Activated naive CD8-positive, alpha-beta T cell (primary cell): ENCODE measurements around the gene GPR84.
"Not testable (repeated sequence)": the region's sequence is repeated elsewhere in the genome, so short reads cannot be mapped to it uniquely, and the experiment has no call there.

Experiments
- H3K27ac Mint-ChIP-seq: one replicate; pipeline ENCODE4 v1.8.0; 2021; ENCODE audit warnings: mixed read lengths
- H3K27me3 Mint-ChIP-seq: one replicate; pipeline ENCODE4 v1.8.0; 2021; ENCODE audit warnings: mixed read lengths
- H3K36me3 Mint-ChIP-seq: one replicate; pipeline ENCODE4 v1.8.0; 2021; ENCODE audit warnings: mixed read lengths
- H3K4me1 Mint-ChIP-seq: one replicate; pipeline ENCODE4 v1.8.0; 2021; ENCODE audit warnings: low read depth, mixed read lengths
- H3K4me3 Mint-ChIP-seq: one replicate; pipeline ENCODE4 v1.8.0; 2021; ENCODE audit warnings: mild to moderate bottlenecking, mixed read lengths
- H3K9me3 Mint-ChIP-seq: one replicate; pipeline ENCODE4 v1.8.0; 2021; ENCODE audit warnings: low read depth, mixed read lengths

The GPR84 gene

DNA sequence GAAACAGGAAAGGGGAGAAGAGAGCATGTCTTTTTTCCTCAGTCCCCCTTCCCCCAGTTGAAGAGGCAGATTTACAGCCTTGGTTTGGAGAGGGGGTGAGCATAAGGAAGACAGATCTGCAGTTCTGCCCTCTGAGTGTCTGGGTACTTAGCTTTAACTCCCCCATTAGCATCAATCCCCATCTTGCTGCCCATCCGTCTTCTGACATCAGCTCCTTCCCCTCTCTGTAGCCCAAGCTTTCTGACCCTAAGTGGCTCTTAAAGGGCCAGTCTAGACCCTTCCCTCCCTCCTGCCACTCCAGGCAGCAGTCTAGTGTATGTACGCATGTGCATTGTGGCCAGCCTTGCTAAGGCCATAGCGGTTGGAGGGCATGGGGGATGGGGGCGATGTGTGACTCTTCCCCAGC is 7.3 kb downstream of the GPR84 start:
- H3K4me1 Mint-ChIP-seq = peaks cover 17% of the 10 kb centered on the region
- no peaks in the 10 kb centered on the region for H3K9me3 Mint-ChIP-seq
- no peak overlapping the region for H3K4me3 Mint-ChIP-seq
- H3K27me3 Mint-ChIP-seq = no peaks in the 10 kb centered on the region
- H3K27ac Mint-ChIP-seq = no peak overlapping the region
- H3K36me3 Mint-ChIP-seq = no peaks in the 10 kb centered on the region

- no peak overlapping the region for H3K4me3 Mint-ChIP-seq
- no peaks in the 10 kb centered on the region for H3K9me3 Mint-ChIP-seq
- no peaks in the 10 kb centered on the region for H3K36me3 Mint-ChIP-seq
- peak overlapping the region; percentile 64 for H3K27ac Mint-ChIP-seq
- no peaks in the 10 kb centered on the region for H3K27me3 Mint-ChIP-seq
- H3K4me1 Mint-ChIP-seq = peaks cover 24% of the 10 kb centered on the region
Measured at GRCh38 chr12:54356228-54356627, 8.1 kb downstream of the GPR84 start.

DNA sequence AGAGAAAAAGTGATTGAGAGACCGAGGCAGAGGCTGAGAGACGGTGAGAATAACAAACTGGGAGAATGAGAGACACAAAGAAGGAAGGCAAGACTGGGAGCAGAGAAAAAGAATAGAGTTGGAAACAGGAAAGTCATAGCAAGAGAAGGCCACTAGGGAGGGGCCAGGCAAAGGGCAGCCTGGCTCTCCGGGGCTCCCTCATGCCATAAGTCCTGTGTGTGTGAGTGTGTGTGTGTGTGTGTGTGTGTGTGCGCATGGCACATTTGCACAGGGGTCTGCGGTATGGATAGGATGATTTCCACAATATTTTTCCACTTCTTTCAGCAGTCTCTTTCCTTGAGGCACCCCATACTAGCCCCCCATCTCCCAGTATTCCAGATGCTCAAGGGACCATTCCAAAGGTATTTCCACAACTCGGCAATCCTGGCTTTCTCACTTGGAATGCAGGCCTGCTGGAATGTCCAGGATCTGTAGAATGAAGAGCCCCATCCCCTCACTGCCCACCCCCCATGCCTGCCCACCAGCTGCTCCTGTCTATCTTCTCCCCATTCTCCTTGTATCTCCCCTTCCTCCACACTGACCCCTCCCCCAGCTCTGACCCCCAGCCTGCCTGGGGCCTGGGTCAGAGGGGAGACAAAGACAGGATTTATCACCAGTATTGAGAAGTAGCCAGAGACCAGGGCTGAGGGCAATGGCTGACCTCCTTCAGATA is 9.0 kb downstream of the GPR84 start:
- Mint-ChIP-seq H3K4me3 (no peak overlapping the region), H3K9me3 (no peaks in the 10 kb centered on the region), H3K27ac (no peak overlapping the region), H3K27me3 (no peaks in the 10 kb centered on the region), H3K4me1 (peaks cover 18% of the 10 kb centered on the region), H3K36me3 (peaks cover 4% of the 10 kb centered on the region)

DNA sequence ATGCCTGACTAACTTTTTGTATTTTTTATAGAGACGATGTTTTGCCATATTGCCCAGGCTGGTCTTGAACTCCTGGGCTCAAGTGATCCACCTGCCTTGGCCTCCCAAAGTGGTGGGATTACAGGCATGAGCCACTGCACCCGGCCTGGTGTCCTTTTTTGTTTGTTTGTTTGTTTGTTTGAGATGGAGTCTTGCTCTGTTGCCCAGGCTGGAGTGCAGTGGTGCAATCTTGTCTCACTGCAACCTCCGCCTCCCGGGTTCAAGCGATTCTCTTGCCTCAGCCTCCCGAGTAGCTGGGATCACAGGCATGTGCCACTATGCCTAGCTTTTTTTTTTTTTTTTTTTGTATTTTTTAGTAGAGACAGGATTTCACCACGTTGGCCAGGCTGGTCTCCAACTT is 10.0 kb downstream of the GPR84 start:
- not testable (repeated sequence) for H3K36me3 Mint-ChIP-seq, H3K9me3 Mint-ChIP-seq, H3K27me3 Mint-ChIP-seq, H3K27ac Mint-ChIP-seq, H3K4me3 Mint-ChIP-seq
- peaks cover 17% of the 10 kb centered on the region for H3K4me1 Mint-ChIP-seq

DNA sequence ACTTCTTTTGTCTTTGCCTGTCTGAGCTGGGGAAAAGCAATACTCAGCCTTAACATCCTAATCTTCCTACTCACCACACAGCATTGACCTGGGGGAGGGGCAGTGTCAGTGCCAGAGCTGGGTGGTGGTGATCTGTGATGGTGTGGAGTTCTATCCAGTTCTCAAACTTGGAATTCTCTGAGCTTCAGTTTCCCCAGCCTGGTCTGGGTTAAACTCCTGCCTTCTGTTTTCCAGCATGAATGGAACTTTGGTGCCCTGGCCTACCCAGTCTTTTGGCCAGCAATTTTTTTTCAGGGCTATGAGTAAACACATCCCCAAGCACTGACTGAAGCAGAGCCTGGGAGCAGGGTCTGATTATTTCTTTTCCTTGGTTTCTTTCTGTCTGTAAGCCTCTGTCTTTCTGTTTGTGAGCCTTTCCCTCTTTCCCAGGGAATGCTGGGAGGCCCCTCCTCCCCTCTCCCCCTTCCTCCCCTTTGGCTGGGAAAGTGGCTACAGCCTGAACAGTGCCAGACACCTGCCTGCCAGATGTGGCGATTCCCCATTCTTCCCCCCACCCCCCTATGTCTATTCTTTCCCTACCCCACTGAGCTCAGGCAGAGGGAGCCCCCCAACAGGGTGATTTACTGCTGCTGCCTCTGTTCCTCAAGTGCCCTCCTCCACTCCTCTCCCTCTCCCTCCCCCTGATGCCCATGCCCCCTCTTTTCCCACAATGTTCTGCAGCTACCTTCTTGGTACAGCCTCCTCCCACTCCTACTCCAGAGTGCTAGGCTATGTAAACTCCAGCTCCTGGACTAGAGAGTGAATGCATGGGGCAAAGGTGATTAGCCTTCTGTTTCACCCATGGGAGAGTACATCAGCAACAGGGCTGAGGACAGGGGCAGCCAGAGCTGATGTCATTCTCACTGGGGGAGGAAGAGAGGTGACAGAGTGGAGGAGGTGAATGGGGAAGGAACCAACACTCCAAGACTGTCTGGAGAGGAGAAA is 11.1 kb downstream of the GPR84 start:
- Mint-ChIP-seq H3K27me3 (no peaks in the 10 kb centered on the region), H3K9me3 (no peaks in the 10 kb centered on the region), H3K4me1 (peaks cover 17% of the 10 kb centered on the region), H3K4me3 (no peak overlapping the region), H3K27ac (no peak overlapping the region), H3K36me3 (peaks cover 7% of the 10 kb centered on the region)

- Mint-ChIP-seq H3K4me1 (peaks cover 17% of the 10 kb centered on the region), H3K36me3 (peaks cover 7% of the 10 kb centered on the region), H3K4me3 (peak overlapping the region; percentile 82), H3K9me3 (no peaks in the 10 kb centered on the region), H3K27ac (peak overlapping the region; percentile 68), H3K27me3 (no peaks in the 10 kb centered on the region)
Measured at GRCh38 chr12:54352022-54352531, 12.2 kb downstream of the GPR84 start.

DNA sequence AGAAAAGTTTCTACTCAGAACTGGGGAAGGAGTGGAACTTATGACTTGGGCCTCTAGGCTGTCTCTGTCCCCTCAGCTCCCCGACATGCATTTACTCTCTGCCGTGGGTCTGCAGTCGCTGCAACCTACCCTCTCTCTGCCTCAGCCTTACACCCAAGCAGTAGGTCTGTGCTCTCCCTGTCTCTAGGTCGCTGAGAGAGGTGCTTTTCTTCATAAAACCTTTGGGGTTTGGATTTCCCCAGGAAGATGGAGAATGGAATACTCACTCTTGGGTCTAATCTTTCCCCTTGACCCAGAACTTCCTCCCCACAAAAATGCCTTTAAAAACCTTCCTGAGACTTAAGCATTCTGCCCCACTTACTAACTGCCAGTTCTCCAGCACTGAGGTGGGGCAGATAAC is 12.9 kb downstream of the GPR84 start:
- H3K36me3 Mint-ChIP-seq = peaks cover 7% of the 10 kb centered on the region

GRCh38 chr12:54350743-54351142 is 13.5 kb downstream of the GPR84 start:
- Mint-ChIP-seq H3K9me3 (no peaks in the 10 kb centered on the region), H3K4me3 (no peak overlapping the region), H3K4me1 (peaks cover 17% of the 10 kb centered on the region), H3K27me3 (no peaks in the 10 kb centered on the region), H3K27ac (no peak overlapping the region), H3K36me3 (peaks cover 7% of the 10 kb centered on the region)

More for the DNA sequence above, 12.9 kb downstream of the GPR84 start:
- peaks cover 17% of the 10 kb centered on the region for H3K4me1 Mint-ChIP-seq
- no peaks in the 10 kb centered on the region for H3K27me3 Mint-ChIP-seq
- no peak overlapping the region for H3K27ac Mint-ChIP-seq
- H3K9me3 Mint-ChIP-seq = no peaks in the 10 kb centered on the region
- no peak overlapping the region for H3K4me3 Mint-ChIP-seq

DNA sequence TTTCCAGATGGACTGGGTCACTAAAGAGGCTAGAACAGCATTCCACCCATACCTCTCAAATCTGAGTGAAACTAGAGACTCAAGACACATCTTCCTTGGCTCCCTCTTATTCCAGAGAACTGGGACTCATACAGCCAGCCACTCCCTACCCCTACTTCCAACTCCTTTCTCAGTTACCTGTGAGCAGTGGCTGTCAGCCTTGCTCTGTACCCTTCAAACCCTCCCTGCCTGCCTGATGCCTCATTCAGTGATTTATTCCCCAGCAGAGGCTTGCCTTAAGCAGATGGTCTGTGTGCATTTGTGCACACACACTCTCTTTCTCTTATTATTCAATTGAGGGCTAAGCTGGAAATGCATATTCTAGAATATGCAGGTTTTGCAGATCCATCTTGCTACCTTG is 14.6 kb downstream of the GPR84 start:
- H3K27me3 Mint-ChIP-seq = no peaks in the 10 kb centered on the region
- no peak overlapping the region for H3K27ac Mint-ChIP-seq
- H3K9me3 Mint-ChIP-seq = no peaks in the 10 kb centered on the region
- H3K4me3 Mint-ChIP-seq = no peak overlapping the region
- H3K4me1 Mint-ChIP-seq = peaks cover 17% of the 10 kb centered on the region
- peaks cover 7% of the 10 kb centered on the region for H3K36me3 Mint-ChIP-seq

DNA sequence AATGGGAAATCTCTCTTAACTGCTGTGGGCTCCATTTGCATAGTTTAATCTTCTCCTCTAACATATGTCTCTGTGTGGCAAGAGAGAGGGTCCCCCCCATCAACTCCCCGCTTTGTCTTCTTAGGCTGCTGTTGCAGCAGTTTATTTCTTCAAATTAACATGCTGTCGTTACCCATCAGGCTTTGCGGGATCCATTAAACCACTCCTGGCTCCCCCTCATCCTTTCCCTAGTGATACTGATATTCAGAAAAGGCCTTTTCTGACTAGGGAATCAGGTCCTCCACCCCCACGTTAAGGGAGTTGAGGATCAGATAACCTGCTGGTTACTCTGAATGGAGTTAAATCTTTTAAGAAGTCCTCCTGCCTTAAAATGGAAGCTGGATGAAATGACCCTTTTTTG is 15.2 kb downstream of the GPR84 start:
- peaks cover 17% of the 10 kb centered on the region for H3K4me1 Mint-ChIP-seq
- H3K4me3 Mint-ChIP-seq = no peak overlapping the region
- H3K27ac Mint-ChIP-seq = no peak overlapping the region
- H3K36me3 Mint-ChIP-seq = peaks cover 7% of the 10 kb centered on the region
- no peaks in the 10 kb centered on the region for H3K27me3 Mint-ChIP-seq
- no peaks in the 10 kb centered on the region for H3K9me3 Mint-ChIP-seq

GRCh38 chr12:54341378-54342300 is 22.6 kb downstream of the GPR84 start:
- no peak overlapping the region for H3K27ac Mint-ChIP-seq
- H3K9me3 Mint-ChIP-seq = no peaks in the 10 kb centered on the region
- H3K4me3 Mint-ChIP-seq = no peak overlapping the region
- peaks cover 7% of the 10 kb centered on the region for H3K36me3 Mint-ChIP-seq
- peaks cover 9% of the 10 kb centered on the region for H3K4me1 Mint-ChIP-seq
- H3K27me3 Mint-ChIP-seq = no peaks in the 10 kb centered on the region

GRCh38 chr12:54340846-54341245 is 23.4 kb downstream of the GPR84 start:
- H3K4me3 Mint-ChIP-seq = no peak overlapping the region
- peaks cover 7% of the 10 kb centered on the region for H3K36me3 Mint-ChIP-seq
- H3K27ac Mint-ChIP-seq = no peak overlapping the region
- no peaks in the 10 kb centered on the region for H3K9me3 Mint-ChIP-seq
- H3K4me1 Mint-ChIP-seq = peaks cover 11% of the 10 kb centered on the region
- H3K27me3 Mint-ChIP-seq = no peaks in the 10 kb centered on the region

GRCh38 chr12:54338698-54339296 is 25.5 kb downstream of the GPR84 start:
- no peaks in the 10 kb centered on the region for H3K9me3 Mint-ChIP-seq
- peaks cover 12% of the 10 kb centered on the region for H3K4me1 Mint-ChIP-seq
- no peak overlapping the region for H3K4me3 Mint-ChIP-seq
- H3K36me3 Mint-ChIP-seq = peaks cover 7% of the 10 kb centered on the region
- no peak overlapping the region for H3K27ac Mint-ChIP-seq
- H3K27me3 Mint-ChIP-seq = no peaks in the 10 kb centered on the region
